ENCODE measurements around the gene GREM1.

Gene GREM1

DNA sequence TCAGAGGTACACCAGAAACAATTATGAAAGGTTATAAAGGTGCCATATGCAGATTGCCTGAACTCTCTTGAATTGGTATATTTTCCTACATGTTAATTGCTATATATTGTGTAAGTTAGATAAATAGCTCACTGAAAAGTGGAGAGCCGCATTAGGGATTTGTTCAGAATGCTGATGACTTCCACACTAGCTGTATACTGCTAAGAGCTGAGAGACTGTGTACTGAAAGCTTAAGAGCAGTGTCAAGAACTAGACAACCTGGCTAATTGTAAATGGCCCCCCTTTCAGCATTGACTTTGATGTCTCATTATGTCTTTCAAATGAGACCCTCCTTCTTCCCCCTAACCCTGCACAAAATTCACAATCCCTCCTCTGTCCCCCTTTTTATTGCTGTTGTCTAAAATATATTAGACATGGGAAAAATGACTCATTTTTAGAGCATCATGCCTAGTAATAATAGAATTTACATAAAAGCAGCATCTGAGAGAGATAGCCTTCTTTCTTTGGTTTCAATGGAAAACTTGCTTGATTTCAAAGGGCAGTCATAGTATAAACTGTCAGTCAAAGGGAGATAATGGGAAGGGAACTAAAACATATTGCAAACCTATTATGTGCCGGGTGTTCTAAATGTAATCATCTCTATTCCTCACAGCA is 34.7 kb upstream of the GREM1 start:
- TF ChIP-seq CTCF (IDR thresholded peaks at IDR 0.05; ENCODE audit: low read depth, low read length): no peak
- DNase-seq: no peak
- H3K4me3 ChIP-seq (ENCODE audit: low read depth, low read length): no peak overlapping the region

GRCh38 chr15:32683906-32684584 is 33.8 kb upstream of the GREM1 start:
- Histone ChIP-seq H3K9me3 (ENCODE audit: severe bottlenecking) (no peaks in the 10 kb centered on the region), H3K27me3 (ENCODE audit: insufficient read depth, low read depth, severe bottlenecking) (no peaks in the 10 kb centered on the region), H3K36me3 (no peaks in the 10 kb centered on the region), H3K4me3 (ENCODE audit: low read depth, low read length) (no peak overlapping the region), H3K27ac (no peak overlapping the region)
- no peak for DNase-seq
- no peak for TF ChIP-seq CTCF (IDR thresholded peaks at IDR 0.05; ENCODE audit: low read depth, low read length)

More for the DNA sequence above, 34.7 kb upstream of the GREM1 start:
- Histone ChIP-seq H3K27me3 (ENCODE audit: insufficient read depth, low read depth, severe bottlenecking) (no peaks in the 10 kb centered on the region), H3K36me3 (no peaks in the 10 kb centered on the region), H3K9me3 (ENCODE audit: severe bottlenecking) (no peaks in the 10 kb centered on the region), H3K27ac (no peak overlapping the region)

DNA sequence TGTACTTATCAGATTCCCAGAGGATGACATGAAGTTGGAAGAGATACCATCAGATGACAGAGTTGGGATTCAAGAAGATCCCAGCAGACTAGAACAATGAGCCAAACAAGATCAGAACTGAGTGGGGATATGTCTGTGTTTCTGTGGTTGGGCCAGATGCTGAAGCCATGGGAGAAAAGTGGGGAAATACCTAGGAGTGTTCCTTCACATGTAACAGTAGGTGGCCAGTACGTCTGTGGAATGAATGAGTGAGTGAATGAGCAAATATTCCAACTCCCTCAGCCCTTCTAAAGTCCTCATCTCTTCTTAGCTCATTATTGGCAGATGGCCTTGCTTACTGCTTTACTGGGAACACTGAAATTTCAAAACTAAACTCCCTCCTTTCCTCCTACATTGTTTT is 32.2 kb upstream of the GREM1 start:
- Histone ChIP-seq H3K4me3 (ENCODE audit: low read depth, low read length) (no peak overlapping the region), H3K36me3 (no peaks in the 10 kb centered on the region), H3K9me3 (ENCODE audit: severe bottlenecking) (no peaks in the 10 kb centered on the region), H3K27ac (no peak overlapping the region), H3K27me3 (ENCODE audit: insufficient read depth, low read depth, severe bottlenecking) (no peaks in the 10 kb centered on the region)
- DNase-seq: no peak
- no peak for TF ChIP-seq CTCF (IDR thresholded peaks at IDR 0.05; ENCODE audit: low read depth, low read length)

DNA sequence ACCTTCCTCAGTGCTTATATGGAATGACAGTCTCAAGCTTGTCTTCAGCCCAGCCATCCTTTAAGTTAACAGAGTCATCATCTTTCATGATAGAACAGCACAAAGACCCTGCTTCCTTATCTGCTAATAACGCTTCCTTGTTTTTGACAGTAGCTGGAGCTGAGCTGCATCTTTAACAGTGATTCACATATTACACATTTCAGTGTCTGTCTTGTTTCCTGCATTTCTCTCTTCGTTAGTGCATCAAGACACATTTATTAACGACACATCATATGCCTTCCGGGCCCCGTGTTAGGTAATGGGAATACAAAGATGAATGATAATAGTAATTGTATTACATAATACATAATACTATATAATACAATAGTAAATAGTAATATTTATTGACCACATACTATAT is 30.2 kb upstream of the GREM1 start:
- no peak for DNase-seq
- TF ChIP-seq CTCF (IDR thresholded peaks at IDR 0.05; ENCODE audit: low read depth, low read length): no peak
- H3K9me3 ChIP-seq (ENCODE audit: severe bottlenecking): no peaks in the 10 kb centered on the region
- H3K36me3 ChIP-seq: no peaks in the 10 kb centered on the region
- H3K27ac ChIP-seq: no peak overlapping the region
- no peak overlapping the region for H3K4me3 ChIP-seq (ENCODE audit: low read depth, low read length)
- H3K27me3 ChIP-seq (ENCODE audit: insufficient read depth, low read depth, severe bottlenecking): no peaks in the 10 kb centered on the region

- no peaks in the 10 kb centered on the region for H3K9me3 ChIP-seq (ENCODE audit: severe bottlenecking)
- H3K27ac ChIP-seq: no peak overlapping the region
- no peaks in the 10 kb centered on the region for H3K36me3 ChIP-seq
- H3K4me3 ChIP-seq (ENCODE audit: low read depth, low read length): no peak overlapping the region
- TF ChIP-seq CTCF (IDR thresholded peaks at IDR 0.05; ENCODE audit: low read depth, low read length): no peak
- no peak for DNase-seq
- no peaks in the 10 kb centered on the region for H3K27me3 ChIP-seq (ENCODE audit: insufficient read depth, low read depth, severe bottlenecking)
Measured at GRCh38 chr15:32688151-32688639, 29.6 kb upstream of the GREM1 start.
